Stimulated activated CD8-positive, alpha-beta memory T cell treated with anti-CD3 and anti-CD28 coated beads, Interleukin-15, amount 100 ng/mL, for 24 hours (primary cell): ENCODE results near the gene PIPOX.

Source experiments
- DNase-seq: peaks from one replicate; pipeline ENCODE4 v3.0.0-alpha.2; 2020; ENCODE audit warnings: low read depth

The PIPOX gene

GRCh38 chr17:29042679-29043538 lies at the start of gene PIPOX:
Gene PIPOX (plus strand): TSS chr17:29043141. CDS start chr17:29043226, 85 bp downstream.
- DNase-seq = no peak

- no peak for DNase-seq
Observed at GRCh38 chr17:28993645-28994426, 49.1 kb upstream of the PIPOX start.

- no peak for DNase-seq
Observed at GRCh38 chr17:28996554-28997096, 46.3 kb upstream of the PIPOX start.

GRCh38 chr17:28997806-28998205 lies 45.1 kb upstream of the PIPOX start:
- no peak for DNase-seq

- no peak for DNase-seq
Observed at GRCh38 chr17:28999206-28999605, 43.7 kb upstream of the PIPOX start.

GRCh38 chr17:29000973-29001372 lies 42.0 kb upstream of the PIPOX start:
- no peak for DNase-seq

- DNase-seq = no peak
Observed at GRCh38 chr17:29002811-29003210, 40.1 kb upstream of the PIPOX start.

GRCh38 chr17:29003289-29003688 lies 39.7 kb upstream of the PIPOX start:
- no peak for DNase-seq

- DNase-seq = no peak
Observed at GRCh38 chr17:29004081-29004692, 38.8 kb upstream of the PIPOX start.

- DNase-seq = peak; percentile 46
Observed at GRCh38 chr17:29005936-29006511, 36.9 kb upstream of the PIPOX start, which contains the start of gene SEZ6. Gene SEZ6 (minus strand): TSS chr17:29006033. CDS start chr17:29005869, 164 bp downstream.

- DNase-seq = no peak
Observed at GRCh38 chr17:29007456-29007855, 35.5 kb upstream of the PIPOX start.

GRCh38 chr17:29007860-29008455 lies 35.0 kb upstream of the PIPOX start:
- DNase-seq = no peak

GRCh38 chr17:29008591-29008990 lies 34.4 kb upstream of the PIPOX start:
- no peak for DNase-seq

- no peak for DNase-seq
Observed at GRCh38 chr17:29010129-29010528, 32.8 kb upstream of the PIPOX start.

- no peak for DNase-seq
Observed at GRCh38 chr17:29010586-29010985, 32.4 kb upstream of the PIPOX start.

GRCh38 chr17:29012535-29012934 lies 30.4 kb upstream of the PIPOX start:
- no peak for DNase-seq

- no peak for DNase-seq
Observed at GRCh38 chr17:29014716-29015115, 28.2 kb upstream of the PIPOX start.

GRCh38 chr17:29016345-29017210 lies 26.4 kb upstream of the PIPOX start:
- no peak for DNase-seq

GRCh38 chr17:29018788-29019474 lies 24.0 kb upstream of the PIPOX start:
- no peak for DNase-seq
